HG02973 (cell line): ENCODE results near the gene PEX6.
"Not testable (repeated sequence)": the region's sequence is repeated elsewhere in the genome, so short reads cannot be mapped to it uniquely, and the experiment has no call there.

Source experiments
- ATAC-seq: cut with Tn5 transposase; IDR thresholded peaks from one replicate; pipeline ENCODE4 v1.9.1; 2021; ENCODE audit warnings: moderate library complexity; ENCODE audit not compliant: unreplicated experiment

PEX6 gene

GRCh38 chr6:42966571-42966970 is 12.4 kb downstream of the PEX6 start:
- ATAC-seq: no peak

DNA sequence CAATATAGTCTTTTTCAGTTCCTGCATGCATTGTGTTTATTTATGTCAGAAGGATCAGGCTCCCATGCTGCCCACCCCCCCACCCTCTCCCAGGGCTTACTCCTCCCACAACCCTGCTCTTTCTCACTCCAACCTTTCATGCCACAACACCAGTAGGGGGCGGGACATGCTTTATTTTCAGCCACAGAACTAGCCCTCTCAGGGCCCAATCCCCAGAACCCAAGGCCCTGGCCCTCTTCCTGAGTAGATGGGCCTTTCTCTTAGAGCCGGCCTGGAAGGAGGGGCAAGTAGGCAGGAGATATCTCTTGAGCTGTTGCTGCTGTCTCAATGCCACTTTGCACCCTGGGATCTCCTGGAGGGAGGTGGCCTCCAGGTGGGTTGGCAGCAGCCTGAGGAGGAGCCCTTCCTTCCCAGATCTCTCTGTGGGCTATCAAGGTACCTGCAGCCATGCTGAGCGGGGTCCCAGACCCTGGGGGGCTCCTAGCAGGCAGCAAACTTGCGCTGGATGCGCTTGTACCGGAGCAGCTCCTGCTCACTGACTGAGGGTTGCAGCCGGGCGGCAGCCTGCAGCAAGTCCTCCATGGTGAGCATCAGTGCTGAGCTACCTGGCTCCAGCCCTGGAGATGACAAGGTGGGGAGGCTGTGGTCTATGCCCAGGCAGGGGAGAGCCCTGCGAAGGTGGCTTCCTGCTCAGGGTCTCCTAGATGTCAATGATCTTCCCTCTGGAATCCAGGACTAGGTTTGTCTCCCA is 15.0 kb downstream of the PEX6 start:
- no peak for ATAC-seq

- no peak for ATAC-seq
These were observed 15.7 kb downstream of the PEX6 start for GRCh38 chr6:42963179-42963854.

DNA sequence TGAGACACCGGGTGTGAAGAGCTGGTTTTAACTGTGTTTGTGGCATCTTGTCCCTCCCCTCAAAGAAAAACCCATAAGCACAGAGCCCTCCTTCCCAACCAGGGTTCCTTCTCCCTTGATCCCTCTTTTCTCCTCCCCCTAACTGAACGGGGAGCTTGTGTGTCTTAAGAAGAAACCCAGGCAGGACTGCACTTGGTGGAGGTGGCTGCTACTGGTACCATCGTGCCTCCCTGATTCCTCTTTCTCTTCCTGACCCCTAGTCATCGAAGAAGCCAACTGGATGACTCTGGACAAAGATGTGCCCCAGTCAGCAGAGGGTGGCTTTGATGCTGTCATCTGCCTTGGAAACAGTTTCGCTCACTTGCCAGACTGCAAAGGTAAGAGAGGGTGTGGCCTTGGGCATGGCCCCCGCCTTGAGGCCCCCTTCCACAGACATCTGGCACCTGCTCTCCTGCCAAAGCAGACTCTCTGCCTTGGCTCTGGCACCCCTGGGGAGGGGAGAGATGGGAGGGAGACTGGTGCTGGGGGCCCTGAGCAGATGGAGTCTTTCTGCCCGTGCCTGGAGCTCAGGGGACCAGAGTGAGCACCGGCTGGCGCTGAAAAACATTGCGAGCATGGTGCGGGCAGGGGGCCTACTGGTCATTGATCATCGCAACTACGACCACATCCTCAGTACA is 16.3 kb downstream of the PEX6 start:
- ATAC-seq: no peak

DNA sequence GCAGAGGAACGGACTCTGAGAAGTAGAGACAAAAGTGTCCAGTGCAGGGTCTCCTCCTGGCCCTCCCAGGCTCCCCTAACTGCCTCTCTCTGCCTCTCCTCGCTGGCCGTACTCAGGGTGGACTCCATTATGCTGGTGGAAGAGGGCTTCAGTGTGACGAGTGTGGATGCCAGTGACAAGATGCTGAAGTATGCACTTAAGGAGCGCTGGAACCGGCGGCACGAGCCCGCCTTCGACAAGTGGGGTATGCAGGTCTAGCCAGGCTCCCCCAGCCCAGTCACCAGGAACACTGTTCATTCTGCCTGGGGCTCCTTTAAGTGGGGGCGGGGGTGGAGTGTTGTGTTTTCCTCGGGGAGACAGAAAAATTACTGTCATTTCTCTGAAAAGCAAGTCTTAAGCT is 16.9 kb downstream of the PEX6 start:
- no peak for ATAC-seq

DNA sequence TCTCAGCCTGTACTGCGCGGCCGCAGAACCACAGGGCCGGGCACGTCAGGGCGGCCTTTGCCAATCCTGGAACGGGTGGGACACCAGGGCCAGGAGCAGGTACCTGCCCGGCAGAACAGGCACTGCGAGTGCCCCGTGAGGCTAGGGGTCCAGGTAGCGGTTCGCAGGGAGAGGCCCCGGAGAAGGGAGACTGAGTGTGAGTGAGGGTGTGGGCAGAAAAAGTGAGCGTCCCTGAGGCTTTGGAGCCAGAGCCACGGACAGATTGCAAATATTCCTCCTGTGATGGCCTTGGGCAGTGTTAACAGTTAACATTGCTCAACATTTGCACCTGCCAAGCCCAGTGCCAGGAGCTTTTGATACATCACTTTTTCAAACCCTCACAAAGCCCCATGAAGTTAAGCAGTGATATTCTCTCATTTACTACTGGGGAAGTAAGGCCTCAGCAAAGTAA is 17.9 kb downstream of the PEX6 start:
- no peak for ATAC-seq

DNA sequence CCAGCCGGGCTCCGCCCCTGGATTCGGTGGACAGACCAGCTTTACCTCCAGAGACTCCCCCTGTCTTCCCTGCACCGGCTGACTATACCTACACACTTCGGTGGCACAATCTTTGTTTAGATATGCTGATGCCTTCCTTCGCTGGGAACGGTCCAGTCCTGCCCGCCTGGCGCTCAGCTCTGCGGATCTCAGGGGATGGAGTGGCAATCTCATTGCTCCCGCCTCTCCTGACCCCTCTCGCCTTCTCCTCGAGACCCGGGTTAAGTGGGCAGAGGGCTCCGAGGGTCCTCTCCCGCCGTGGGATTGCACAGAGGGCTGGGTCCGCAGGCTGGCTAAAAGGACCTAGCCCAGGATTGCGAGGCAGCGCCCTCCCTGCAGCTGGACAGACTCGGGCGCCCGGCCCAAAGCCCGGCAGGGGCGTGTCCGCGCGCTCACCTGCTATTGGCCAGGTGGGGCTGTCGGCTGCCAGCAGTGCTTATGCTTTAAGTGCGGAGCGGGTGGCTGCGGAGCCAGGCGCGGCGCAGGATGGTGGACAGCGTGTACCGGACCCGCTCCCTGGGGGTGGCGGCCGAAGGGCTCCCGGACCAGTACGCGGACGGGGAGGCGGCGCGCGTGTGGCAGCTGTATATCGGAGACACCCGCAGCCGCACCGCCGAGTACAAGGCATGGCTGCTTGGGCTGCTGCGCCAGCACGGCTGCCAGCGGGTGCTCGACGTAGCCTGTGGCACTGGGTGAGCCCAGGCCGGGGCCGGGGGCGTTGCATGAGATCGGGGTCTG is 18.6 kb downstream of the PEX6 start, which contains the start of gene GNMT:
TSS of gene GNMT (plus strand) at position 512 of the 777 bp plus-strand sequence. CDS start at position 526, 14 bp downstream.
- no peak for ATAC-seq

- ATAC-seq: no peak
These were observed 19.1 kb downstream of the PEX6 start for GRCh38 chr6:42959917-42960242.

GRCh38 chr6:42958125-42958524 is 20.9 kb downstream of the PEX6 start:
- ATAC-seq: no peak

- ATAC-seq: not testable (repeated sequence)
These were observed 24.6 kb downstream of the PEX6 start for GRCh38 chr6:42954405-42954804.

DNA sequence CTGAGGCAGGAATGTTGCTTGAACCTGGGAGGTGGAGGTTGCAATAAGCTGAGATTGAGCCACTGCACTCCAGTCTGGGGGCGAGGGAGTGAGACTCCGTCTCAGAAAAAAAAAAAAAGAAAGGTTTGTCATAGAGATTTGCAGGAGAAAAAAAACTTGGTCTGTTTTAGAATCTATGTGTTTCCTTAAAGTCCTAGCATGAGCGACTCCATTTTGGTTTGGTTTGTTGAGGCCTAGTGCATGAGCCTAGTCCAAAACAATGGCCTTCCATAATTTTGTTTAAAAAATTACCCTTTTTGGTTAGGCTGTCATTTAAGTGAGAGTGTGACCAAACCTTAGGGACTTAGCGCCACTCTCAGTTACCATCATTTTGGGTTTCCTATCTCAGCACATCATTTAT is 26.6 kb downstream of the PEX6 start:
- no peak for ATAC-seq

DNA sequence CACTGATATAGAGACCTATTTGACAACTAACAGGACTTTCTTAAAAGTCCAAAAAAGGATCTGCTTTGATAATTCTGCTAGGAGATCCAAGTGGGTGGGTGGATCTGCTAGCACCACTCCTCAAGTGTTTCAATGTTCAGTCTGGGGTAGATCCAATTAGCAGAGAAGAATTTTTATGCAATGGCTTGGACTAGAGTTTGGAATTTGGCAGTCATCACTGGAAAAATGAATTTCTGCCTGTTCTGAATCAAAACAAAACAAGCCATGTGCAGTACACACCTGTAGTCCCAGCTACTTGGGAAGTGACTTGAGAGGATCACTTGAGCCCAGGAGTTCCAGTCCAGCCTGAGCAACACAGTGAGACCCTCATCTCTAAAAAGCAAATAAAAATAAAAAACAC is 31.0 kb downstream of the PEX6 start:
- no peak for ATAC-seq

GRCh38 chr6:42942444-42942843 is 36.5 kb downstream of the PEX6 start:
- ATAC-seq: no peak

- ATAC-seq: not testable (repeated sequence)
These were observed 37.6 kb downstream of the PEX6 start for GRCh38 chr6:42941356-42941755.

GRCh38 chr6:42940493-42941045 is 38.4 kb downstream of the PEX6 start:
- ATAC-seq: no peak

- ATAC-seq: no peak
These were observed 39.2 kb downstream of the PEX6 start for GRCh38 chr6:42939810-42940167.

DNA sequence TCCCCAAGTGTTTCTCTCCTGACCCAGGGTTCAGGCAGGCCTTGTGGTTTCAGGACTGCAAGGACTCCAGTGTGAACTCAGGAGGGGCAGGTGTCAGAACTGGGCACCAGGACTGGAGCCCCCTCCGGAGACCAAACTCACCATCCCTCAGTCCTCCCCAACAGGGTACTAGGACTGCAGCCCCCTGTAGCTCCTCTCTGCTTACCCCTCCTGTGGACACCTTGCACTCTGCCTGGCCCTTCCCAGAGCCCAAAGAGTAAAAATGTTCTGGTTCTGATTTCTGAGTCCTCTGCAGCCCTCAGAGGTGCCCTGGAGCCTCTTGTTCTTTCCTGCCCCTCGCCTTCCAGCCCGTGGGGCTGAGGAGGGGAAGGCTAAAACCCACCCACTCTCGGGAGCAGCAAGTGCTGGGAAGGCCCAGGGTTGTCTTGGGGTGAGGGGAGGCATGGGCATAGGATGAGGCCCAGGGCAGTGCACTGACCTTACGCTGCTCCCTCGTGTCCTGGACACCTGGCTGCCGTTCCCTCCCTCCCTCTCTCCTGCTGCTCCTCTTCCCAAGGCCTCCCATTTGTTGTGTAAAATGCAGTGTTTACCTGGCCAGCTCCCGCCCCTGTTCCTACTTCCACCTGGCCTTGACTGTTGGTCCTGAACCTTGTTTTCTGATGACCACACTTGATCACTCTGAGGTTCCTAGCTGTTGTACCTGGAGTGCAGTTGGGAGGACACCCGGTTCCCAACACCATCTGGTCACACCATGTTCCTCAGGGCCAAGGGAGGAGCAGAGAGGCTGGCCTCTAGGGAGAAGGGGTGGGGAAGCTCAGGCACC is 39.8 kb downstream of the PEX6 start:
- ATAC-seq: no peak

DNA sequence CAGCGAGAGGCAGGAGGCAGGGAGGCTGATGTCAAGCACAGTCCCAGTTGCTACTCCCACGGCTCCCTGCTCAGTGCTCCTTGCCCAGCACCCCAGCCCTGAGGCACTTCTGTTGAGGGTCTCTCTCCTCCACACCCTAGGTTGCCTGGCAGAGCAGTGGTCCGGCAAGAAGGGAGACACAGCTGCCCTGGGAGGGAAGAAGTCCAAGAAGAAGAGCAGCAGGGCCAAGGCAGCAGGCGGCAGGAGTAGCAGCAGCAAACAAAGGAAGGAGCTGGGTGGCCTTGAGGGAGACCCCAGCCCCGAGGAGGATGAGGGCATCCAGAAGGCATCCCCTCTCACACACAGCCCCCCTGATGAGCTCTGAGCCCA is 40.6 kb downstream of the PEX6 start:
- ATAC-seq: no peak

- no peak for ATAC-seq
These were observed 41.2 kb downstream of the PEX6 start for GRCh38 chr6:42937548-42938427.
